ENCODE results near the gene STK10.

Gene STK10

DNA sequence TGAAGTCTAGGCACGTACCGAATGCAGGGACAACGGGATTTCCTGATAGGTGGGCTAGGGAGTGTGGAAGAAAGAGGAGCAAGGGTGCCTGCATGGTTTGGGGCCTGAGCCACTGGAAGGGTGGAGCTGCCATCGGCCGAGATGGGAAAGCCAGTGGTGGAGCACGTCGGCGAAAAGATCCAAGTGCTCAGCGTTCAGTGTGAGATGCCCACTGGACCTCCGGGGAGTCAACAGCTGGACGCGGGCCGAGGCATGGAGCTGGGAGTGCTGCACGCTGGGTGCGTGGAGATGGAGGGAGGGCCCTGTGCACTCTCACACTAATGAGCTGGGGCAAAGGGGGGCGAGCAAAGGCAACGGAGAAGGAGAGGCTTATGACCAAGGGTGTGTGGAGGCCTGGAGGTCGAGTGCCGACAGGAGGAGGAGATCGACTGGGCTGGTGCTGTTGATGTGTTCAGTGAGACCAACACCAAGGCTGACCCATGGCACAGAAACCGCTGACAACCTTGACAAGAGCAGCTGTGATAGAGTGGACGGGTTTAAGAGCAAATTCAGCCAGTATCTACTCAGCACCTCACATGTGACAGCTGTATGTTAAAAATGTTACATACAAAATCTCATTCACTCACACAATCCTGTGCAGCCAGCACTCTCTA is 85.7 kb downstream of the STK10 start:
- no peak for TF ChIP-seq SUZ12 (IDR thresholded peaks at IDR 0.05)
- no peak for TF ChIP-seq TARDBP (IDR thresholded peaks at IDR 0.05)
- no peak for TF ChIP-seq ZNF384 (IDR thresholded peaks at IDR 0.05)
- ChIA-PET POLR2A (interaction anchor here (1.1 kb wide), 1 partner anchor 181 kb away, joined by 3 read pairs; the partner anchor contains the start of gene UBTD2), CTCF (no interaction called here)
- no peak for DNase-seq (ENCODE audit: extremely low spot score)

DNA sequence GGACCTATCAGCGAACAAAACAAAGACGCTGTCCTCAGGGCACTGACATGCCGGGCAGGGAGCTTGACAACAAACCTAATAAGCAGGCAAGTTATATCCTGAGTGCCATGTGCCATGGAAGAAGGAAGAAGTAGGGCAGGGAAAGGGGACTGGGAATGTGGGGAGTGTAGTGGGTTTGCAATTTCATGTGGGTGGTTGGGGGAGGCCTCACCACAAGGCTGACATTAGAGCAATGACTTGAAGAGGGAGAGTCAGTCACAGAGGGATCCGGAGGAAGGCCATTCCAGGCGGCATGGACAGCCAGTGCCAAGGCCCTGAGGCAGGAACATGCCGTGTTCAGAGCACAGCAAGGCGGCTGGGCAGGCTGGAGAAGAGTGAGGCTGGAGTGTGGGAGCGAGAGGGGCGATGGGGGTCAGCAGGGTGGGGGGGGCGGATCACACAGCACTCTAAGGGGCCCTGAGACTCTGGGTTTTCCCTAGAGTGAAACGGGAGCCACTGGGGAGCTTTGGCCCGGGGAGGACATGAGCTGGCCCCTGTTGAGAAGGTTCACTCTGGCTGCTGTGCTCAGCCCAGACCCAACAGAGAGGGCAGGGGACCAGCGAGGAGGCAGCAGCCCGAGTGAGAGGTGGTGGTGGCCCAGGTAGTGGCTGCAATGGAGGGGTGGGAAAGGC is 86.3 kb downstream of the STK10 start:
- DNase-seq (ENCODE audit: extremely low spot score), result no peak
- TF ChIP-seq HDGF (IDR thresholded peaks at IDR 0.05; ENCODE audit: borderline replicate concordance), result no peak
- TF ChIP-seq L3MBTL2 (conservative IDR thresholded peaks at IDR 0.05), result no peak
- no peak for TF ChIP-seq NFRKB (IDR thresholded peaks at IDR 0.05)
- no peak for TF ChIP-seq FOXK2 (IDR thresholded peaks at IDR 0.05)
- TF ChIP-seq FOXA1 (IDR thresholded peaks at IDR 0.05), result no peak
- no peak for TF ChIP-seq LEF1 (IDR thresholded peaks at IDR 0.05; ENCODE audit: borderline replicate concordance)
- no peak for TF ChIP-seq FOXM1 (IDR thresholded peaks at IDR 0.05; ENCODE audit: borderline replicate concordance)
- no peak for TF ChIP-seq SUZ12 (IDR thresholded peaks at IDR 0.05)
- TF ChIP-seq ARNT (IDR thresholded peaks at IDR 0.05), result no peak
- TF ChIP-seq CTBP1 (IDR thresholded peaks at IDR 0.05; ENCODE audit: borderline replicate concordance), result no peak
- no peak for TF ChIP-seq TARDBP (IDR thresholded peaks at IDR 0.05)
- TF ChIP-seq, protein P1, sequence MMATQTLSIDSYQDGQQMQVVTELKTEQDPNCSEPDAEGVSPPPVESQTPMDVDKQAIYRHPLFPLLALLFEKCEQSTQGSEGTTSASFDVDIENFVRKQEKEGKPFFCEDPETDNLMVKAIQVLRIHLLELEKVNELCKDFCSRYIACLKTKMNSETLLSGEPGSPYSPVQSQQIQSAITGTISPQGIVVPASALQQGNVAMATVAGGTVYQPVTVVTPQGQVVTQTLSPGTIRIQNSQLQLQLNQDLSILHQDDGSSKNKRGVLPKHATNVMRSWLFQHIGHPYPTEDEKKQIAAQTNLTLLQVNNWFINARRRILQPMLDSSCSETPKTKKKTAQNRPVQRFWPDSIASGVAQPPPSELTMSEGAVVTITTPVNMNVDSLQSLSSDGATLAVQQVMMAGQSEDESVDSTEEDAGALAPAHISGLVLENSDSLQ (IDR thresholded peaks at IDR 0.05), result no peak
- TF ChIP-seq ZNF384 (IDR thresholded peaks at IDR 0.05), result no peak
- TF ChIP-seq BHLHE40 (IDR thresholded peaks at IDR 0.05; ENCODE audit: borderline replicate concordance), result no peak
- TF ChIP-seq SP1 (IDR thresholded peaks at IDR 0.05), result no peak
- TF ChIP-seq ELF4 (IDR thresholded peaks at IDR 0.05), result no peak
- ChIA-PET CTCF (no interaction called here), POLR2A (no interaction called here)

DNA sequence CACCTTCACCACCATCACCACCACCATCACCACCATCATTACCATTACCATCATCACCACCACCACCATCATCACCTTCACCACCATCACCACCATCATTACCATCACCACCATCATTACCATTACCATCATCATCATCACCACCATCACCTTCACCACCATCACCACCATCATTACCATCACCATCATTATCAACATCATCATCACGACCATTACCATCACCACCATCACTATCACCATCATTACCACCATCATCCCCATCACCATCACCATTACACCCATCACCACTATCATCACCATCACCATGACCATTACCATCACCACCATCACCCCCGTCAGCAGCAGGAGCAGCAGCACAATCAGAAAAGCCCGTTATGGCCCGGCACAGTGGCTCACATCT is 89.1 kb downstream of the STK10 start:
- ChIA-PET POLR2A (no interaction called here), CTCF (no interaction called here)
- DNase-seq (ENCODE audit: extremely low spot score), result no peak
- TF ChIP-seq L3MBTL2 (conservative IDR thresholded peaks at IDR 0.05) (no peak), BHLHE40 (IDR thresholded peaks at IDR 0.05; ENCODE audit: borderline replicate concordance) (no peak), CTBP1 (IDR thresholded peaks at IDR 0.05; ENCODE audit: borderline replicate concordance) (no peak), HDGF (IDR thresholded peaks at IDR 0.05; ENCODE audit: borderline replicate concordance) (no peak), ELF4 (IDR thresholded peaks at IDR 0.05) (no peak), LEF1 (IDR thresholded peaks at IDR 0.05; ENCODE audit: borderline replicate concordance) (no peak), SUZ12 (IDR thresholded peaks at IDR 0.05) (no peak), FOXM1 (IDR thresholded peaks at IDR 0.05; ENCODE audit: borderline replicate concordance) (no peak), TARDBP (IDR thresholded peaks at IDR 0.05) (no peak), SP1 (IDR thresholded peaks at IDR 0.05) (no peak), ZNF384 (IDR thresholded peaks at IDR 0.05) (no peak), FOXK2 (IDR thresholded peaks at IDR 0.05) (no peak), NFRKB (IDR thresholded peaks at IDR 0.05) (no peak)

DNA sequence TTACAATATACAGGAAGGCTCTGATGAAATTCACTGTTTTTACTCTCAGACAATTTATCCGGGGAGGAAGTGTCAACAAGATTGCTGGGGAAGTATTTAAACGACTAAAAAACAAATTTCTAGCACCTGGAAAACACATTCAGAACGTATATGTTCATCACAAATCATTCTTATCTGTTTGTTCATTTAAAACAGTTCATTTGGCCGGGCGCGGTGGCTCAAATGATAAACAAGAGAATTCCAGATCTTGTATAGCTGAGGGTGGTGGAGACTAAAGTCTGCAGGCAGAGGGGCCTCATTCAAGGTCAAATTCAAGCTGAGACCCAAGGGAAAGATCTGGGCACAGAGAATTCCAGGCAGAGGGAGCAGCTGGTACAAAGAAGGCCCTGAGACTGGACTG is 90.0 kb downstream of the STK10 start:
- CTCF ChIA-PET, result no interaction called here
- POLR2A ChIA-PET, result no interaction called here
- TF ChIP-seq, protein P1 (IDR thresholded peaks at IDR 0.05), result no peak

DNA sequence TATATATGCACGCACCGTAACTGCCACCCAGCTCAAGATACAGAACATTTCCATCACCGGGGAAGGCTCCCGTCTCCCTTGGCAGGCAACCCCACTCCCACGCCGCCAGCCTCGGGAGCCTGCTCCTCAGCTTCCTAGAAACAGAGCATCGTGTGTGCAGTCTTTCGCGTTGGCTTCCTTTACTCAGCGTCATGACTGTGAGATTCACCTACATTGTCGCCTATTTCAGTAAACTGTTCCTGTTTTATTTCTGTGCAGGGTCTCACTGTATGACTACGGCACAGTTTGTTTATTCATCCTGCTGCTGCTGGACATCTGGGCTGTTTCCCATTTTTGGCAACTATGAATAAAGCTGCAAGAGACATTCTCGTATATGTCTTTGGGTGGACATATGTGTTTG is 90.7 kb downstream of the STK10 start:
- CTCF ChIA-PET, result no interaction called here
- POLR2A ChIA-PET, result no interaction called here
- TF ChIP-seq FOXA1 (IDR thresholded peaks at IDR 0.05), result no peak
- no peak for TF ChIP-seq L3MBTL2 (conservative IDR thresholded peaks at IDR 0.05)
- TF ChIP-seq SUZ12 (IDR thresholded peaks at IDR 0.05), result no peak
- no peak for TF ChIP-seq ARNT (IDR thresholded peaks at IDR 0.05)
- TF ChIP-seq, protein P1 (IDR thresholded peaks at IDR 0.05), result no peak
- TF ChIP-seq LEF1 (IDR thresholded peaks at IDR 0.05; ENCODE audit: borderline replicate concordance), result no peak
- no peak for TF ChIP-seq HDGF (IDR thresholded peaks at IDR 0.05; ENCODE audit: borderline replicate concordance)
- TF ChIP-seq FOXK2 (IDR thresholded peaks at IDR 0.05), result no peak
- no peak for TF ChIP-seq ELF4 (IDR thresholded peaks at IDR 0.05)
- TF ChIP-seq ZNF384 (IDR thresholded peaks at IDR 0.05), result no peak
- no peak for TF ChIP-seq TARDBP (IDR thresholded peaks at IDR 0.05)
- TF ChIP-seq NFRKB (IDR thresholded peaks at IDR 0.05), result no peak
- TF ChIP-seq CTBP1 (IDR thresholded peaks at IDR 0.05; ENCODE audit: borderline replicate concordance), result no peak
- no peak for TF ChIP-seq FOXM1 (IDR thresholded peaks at IDR 0.05; ENCODE audit: borderline replicate concordance)
- TF ChIP-seq BHLHE40 (IDR thresholded peaks at IDR 0.05; ENCODE audit: borderline replicate concordance), result no peak
- no peak for TF ChIP-seq SP1 (IDR thresholded peaks at IDR 0.05)
- no peak for DNase-seq (ENCODE audit: extremely low spot score)

More for the DNA sequence above, 90.0 kb downstream of the STK10 start:
- DNase-seq (ENCODE audit: extremely low spot score), result no peak

DNA sequence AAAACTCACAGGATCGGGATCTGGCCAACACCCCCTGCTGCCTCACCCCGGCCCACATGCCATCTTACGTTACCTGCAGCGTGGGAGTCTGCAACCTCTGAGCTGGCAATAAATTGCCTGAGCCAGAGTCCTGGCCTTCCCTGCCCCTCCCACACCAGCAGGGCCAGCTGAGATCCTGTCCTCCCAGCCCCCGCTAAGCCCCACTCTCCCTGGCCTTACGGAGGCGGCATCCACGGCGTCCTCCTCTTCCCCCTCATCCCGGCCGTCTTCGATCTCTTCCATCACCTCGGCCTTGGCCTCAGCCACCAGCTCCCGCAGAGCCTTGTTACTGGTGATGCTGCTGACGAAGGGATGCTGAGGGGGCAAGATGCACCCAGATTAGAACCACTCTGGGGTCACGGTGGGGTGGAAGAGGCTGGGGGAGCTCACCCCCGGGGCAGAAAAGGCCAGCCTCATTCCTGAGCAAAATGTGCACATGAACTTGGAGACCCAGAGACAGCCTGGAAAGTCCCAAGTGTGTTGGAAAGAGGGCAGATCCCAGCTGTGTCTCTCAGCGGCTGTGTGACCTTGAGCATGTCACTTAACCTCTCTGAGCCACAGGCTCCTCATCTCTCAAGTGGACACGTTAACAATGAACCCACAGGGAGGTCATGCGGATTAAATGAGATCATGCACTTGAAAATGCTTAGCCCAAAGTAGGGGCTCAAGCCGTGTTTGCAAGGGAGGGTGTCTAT is 91.7 kb downstream of the STK10 start:
- ChIA-PET CTCF (interaction anchor here (1.0 to 1.9 kb wide), 3 partner anchors 10 to 186 kb away, joined by 3 to 6 read pairs (median 3); no protein-coding TSS in a partner anchor), POLR2A (no interaction called here)
- no peak for TF ChIP-seq L3MBTL2 (conservative IDR thresholded peaks at IDR 0.05)
- TF ChIP-seq SP1 (IDR thresholded peaks at IDR 0.05), result no peak
- TF ChIP-seq, protein P1 (IDR thresholded peaks at IDR 0.05), result no peak
- TF ChIP-seq HDGF (IDR thresholded peaks at IDR 0.05; ENCODE audit: borderline replicate concordance), result no peak
- no peak for TF ChIP-seq BHLHE40 (IDR thresholded peaks at IDR 0.05; ENCODE audit: borderline replicate concordance)
- TF ChIP-seq FOXK2 (IDR thresholded peaks at IDR 0.05), result no peak
- TF ChIP-seq LEF1 (IDR thresholded peaks at IDR 0.05; ENCODE audit: borderline replicate concordance), result no peak
- no peak for TF ChIP-seq CTBP1 (IDR thresholded peaks at IDR 0.05; ENCODE audit: borderline replicate concordance)
- no peak for TF ChIP-seq FOXA1 (IDR thresholded peaks at IDR 0.05)
- TF ChIP-seq SUZ12 (IDR thresholded peaks at IDR 0.05), result no peak
- no peak for TF ChIP-seq TARDBP (IDR thresholded peaks at IDR 0.05)
- no peak for TF ChIP-seq ZNF384 (IDR thresholded peaks at IDR 0.05)
- no peak for TF ChIP-seq NFRKB (IDR thresholded peaks at IDR 0.05)
- TF ChIP-seq FOXM1 (IDR thresholded peaks at IDR 0.05; ENCODE audit: borderline replicate concordance), result no peak
- TF ChIP-seq ELF4 (IDR thresholded peaks at IDR 0.05), result no peak
- TF ChIP-seq ARNT (IDR thresholded peaks at IDR 0.05), result no peak
- no peak for DNase-seq (ENCODE audit: extremely low spot score)
